Stomach (tissue), 4 donors: ENCODE measurements around the gene ATP11B.

Experiments used
- POLR2A ChIP-seq, 4 donors: fragments of 450-650 bp; IDR thresholded peaks; one replicate each; pipeline ENCODE4 v1.6.1; 2016; ENCODE audit warnings: antibody characterized with exemption in 4 of 4, control low read depth in 2 of 4, mild to moderate bottlenecking in 1 of 4, moderate library complexity in 1 of 4
- POLR2AphosphoS5 ChIP-seq, 3 donors: sonication (generic); formaldehyde crosslinking; IDR thresholded peaks; one replicate each; pipeline ENCODE4 v1.6.1; 2016; ENCODE audit warnings: antibody characterized with exemption in 3 of 3
- TF ChIP-seq, protein P1 (sequence below), 7 experiments: fragments of 450-650 bp in 4 of 7; fragments of 200-600 bp in 3 of 7; sonication (generic) in 3 of 7; IDR thresholded peaks; one replicate each; pipeline ENCODE4 v1.5.1; 2016 to 2019; ENCODE audit warnings: antibody characterized with exemption in 7 of 7, control low read depth in 2 of 7, mild to moderate bottlenecking in 1 of 7

DNA sequence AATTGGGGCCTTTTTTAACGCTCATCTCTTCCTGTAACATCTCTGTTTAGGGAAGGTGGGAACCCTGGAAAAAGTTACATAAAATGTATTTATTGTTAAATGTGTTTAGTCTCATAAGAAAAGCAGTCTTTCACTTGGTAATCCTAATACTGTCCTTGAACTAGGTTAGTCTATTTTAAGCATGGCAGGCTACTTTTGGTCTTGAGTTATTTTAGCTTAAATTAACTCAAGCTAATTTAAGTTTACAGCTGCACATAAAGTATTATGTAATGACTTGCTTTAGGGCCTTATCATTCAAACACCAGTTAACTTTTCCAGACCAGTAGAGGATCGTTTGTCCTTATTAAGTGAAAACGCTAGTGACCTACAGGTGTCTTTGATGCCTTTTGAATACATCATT is 123.8 kb downstream of the ATP11B start:
- TF ChIP-seq POLR2A (IDR thresholded peaks at IDR 0.05) (no peak), POLR2AphosphoS5 (IDR thresholded peaks at IDR 0.05) (no peak)
- TF ChIP-seq, protein P1, sequence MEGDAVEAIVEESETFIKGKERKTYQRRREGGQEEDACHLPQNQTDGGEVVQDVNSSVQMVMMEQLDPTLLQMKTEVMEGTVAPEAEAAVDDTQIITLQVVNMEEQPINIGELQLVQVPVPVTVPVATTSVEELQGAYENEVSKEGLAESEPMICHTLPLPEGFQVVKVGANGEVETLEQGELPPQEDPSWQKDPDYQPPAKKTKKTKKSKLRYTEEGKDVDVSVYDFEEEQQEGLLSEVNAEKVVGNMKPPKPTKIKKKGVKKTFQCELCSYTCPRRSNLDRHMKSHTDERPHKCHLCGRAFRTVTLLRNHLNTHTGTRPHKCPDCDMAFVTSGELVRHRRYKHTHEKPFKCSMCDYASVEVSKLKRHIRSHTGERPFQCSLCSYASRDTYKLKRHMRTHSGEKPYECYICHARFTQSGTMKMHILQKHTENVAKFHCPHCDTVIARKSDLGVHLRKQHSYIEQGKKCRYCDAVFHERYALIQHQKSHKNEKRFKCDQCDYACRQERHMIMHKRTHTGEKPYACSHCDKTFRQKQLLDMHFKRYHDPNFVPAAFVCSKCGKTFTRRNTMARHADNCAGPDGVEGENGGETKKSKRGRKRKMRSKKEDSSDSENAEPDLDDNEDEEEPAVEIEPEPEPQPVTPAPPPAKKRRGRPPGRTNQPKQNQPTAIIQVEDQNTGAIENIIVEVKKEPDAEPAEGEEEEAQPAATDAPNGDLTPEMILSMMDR (IDR thresholded peaks at IDR 0.05) = no peak
